A673 (cell line): ENCODE results near the gene SLC12A2. TPM values are rescaled to one million over a fixed set of nuclear protein-coding genes. Genes with fewer than 3 reads are reported as not detected.

Experiments used
- Bru-seq: library from RNA; stranded (reverse); fragments of 400-500 nt; gene quantifications from one replicate; lab custom pipeline; 2021; lab: Mats Ljungman, UMichigan
- BruChase-seq, 2 experiments: library from RNA; stranded (reverse); fragments of 400-500 nt; gene quantifications; one replicate each; lab custom pipeline; 2021; lab: Mats Ljungman, UMichigan
- BruUV-seq: library from RNA; stranded (reverse); fragments of 400-500 nt; replicated peaks from 2 replicates; lab custom pipeline; 2021; lab: Mats Ljungman, UMichigan
- CTCF ChIA-PET: fragments of 300-600 bp; sonication (Branson Sonifier 250); formaldehyde crosslinking; loops from one replicate; lab custom pipeline; 2022; ENCODE audit warnings: antibody characterized with exemption; lab: Charles Lee
- POLR2A ChIA-PET: fragments of 300-600 bp; sonication (Branson Sonifier 250); formaldehyde crosslinking; loops from one replicate; lab custom pipeline; 2022; ENCODE audit warnings: antibody characterized with exemption; ENCODE audit not compliant: low non-redundant PET; lab: Charles Lee
- DNase-seq: peaks from one replicate; pipeline ENCODE4 v3.0.0-alpha.2; 2015; ENCODE audit warnings: low spot score
- H3K27ac ChIP-seq: fragments of 200-600 bp; sonication (generic); 2 replicates; pipeline ENCODE4 v1.5.1; 2016; ENCODE audit warnings: mixed run types, low read depth, mild to moderate bottlenecking, mixed read lengths, antibody characterized with exemption, low read length; ENCODE audit not compliant: poor library complexity, severe bottlenecking
- H3K27me3 ChIP-seq: fragments of 200-600 bp; sonication (generic); replicated peaks from 2 replicates; pipeline ENCODE4 v1.6.1; 2017; ENCODE audit warnings: mixed run types, low read depth, mild to moderate bottlenecking, mixed read lengths, antibody characterized with exemption, low read length; ENCODE audit not compliant: insufficient read depth, poor library complexity
- H3K36me3 ChIP-seq: fragments of 200-600 bp; sonication (generic); 2 replicates; pipeline ENCODE4 v1.6.1; 2016; ENCODE audit warnings: mixed run types, mild to moderate bottlenecking, mixed read lengths, antibody characterized with exemption, low read length; ENCODE audit not compliant: insufficient read depth, poor library complexity, severe bottlenecking
- H3K4me1 ChIP-seq: fragments of 200-600 bp; sonication (generic); 2 replicates; pipeline ENCODE4 v1.6.1; 2017; ENCODE audit warnings: mixed run types, mild to moderate bottlenecking, mixed read lengths, antibody characterized with exemption, low read length; ENCODE audit not compliant: insufficient read depth, poor library complexity, severe bottlenecking
- H3K4me3 ChIP-seq: fragments of 200-600 bp; sonication (generic); 2 replicates; pipeline ENCODE4 v1.5.1; 2016; ENCODE audit warnings: low read depth, mixed run types, mild to moderate bottlenecking, mixed read lengths, low read length; ENCODE audit not compliant: poor library complexity, severe bottlenecking
- H3K9me3 ChIP-seq: fragments of 200-600 bp; sonication (generic); 2 replicates; pipeline ENCODE4 v1.6.1; 2016; ENCODE audit warnings: mixed run types, low read depth, mild to moderate bottlenecking, mixed read lengths, antibody characterized with exemption, low read length; ENCODE audit not compliant: poor library complexity, severe bottlenecking
- EZH2 ChIP-seq: fragments of 200-600 bp; sonication (generic); IDR thresholded peaks from 2 replicates; pipeline ENCODE4 v1.6.1; 2017; ENCODE audit warnings: borderline replicate concordance, low read depth, mild to moderate bottlenecking, mixed read lengths, antibody characterized with exemption, low read length; ENCODE audit not compliant: poor library complexity, severe bottlenecking
- intact Hi-C: fragments of 100-400 bp; cut with micrococcal nuclease; formaldehyde crosslinking; loops from one replicate; pipeline ENCODE4 v1.10.0; 2022; ENCODE audit not compliant: unreplicated experiment
- long read RNA-seq: library from polyadenylated mRNA; stranded (forward); transcript quantifications from one replicate; pipeline ENCODE4 v2.0.0, GENCODE V29; 2022
- total RNA-seq: library from RNA; stranded (reverse); gene quantifications from 2 replicates; pipeline ENCODE4 v1.2.3, GENCODE V29; 2021
- TF ChIP-seq, protein P1 (sequence below): fragments of 300-800, 200-600 bp; sonication (generic); conservative IDR thresholded peaks from 2 replicates; pipeline ENCODE4 v1.5.1; 2017; ENCODE audit warnings: low read depth, mild to moderate bottlenecking, antibody characterized with exemption, low read length, moderate library complexity, mixed read lengths

SLC12A2 gene
- 10.4 and 10.7 TPM in 2 replicates for total RNA-seq
- percentile 61 among the genes with signal in this experiment for Bru-seq, nascent RNA
- percentile 56 among the genes with signal in this experiment for BruChase-seq, experiment 1, labeled RNA remaining after a 2-hour chase
- percentile 59 among the genes with signal in this experiment for BruChase-seq, experiment 2, labeled RNA remaining after a 6-hour chase
- long read RNA-seq, full-length matches to known transcripts: 5 of 8 reads
- long read RNA-seq, partial matches to known transcripts: 3 of 8 reads
- long read RNA-seq, other reads (novel, unspliced or antisense): 0 of 8 reads

DNA sequence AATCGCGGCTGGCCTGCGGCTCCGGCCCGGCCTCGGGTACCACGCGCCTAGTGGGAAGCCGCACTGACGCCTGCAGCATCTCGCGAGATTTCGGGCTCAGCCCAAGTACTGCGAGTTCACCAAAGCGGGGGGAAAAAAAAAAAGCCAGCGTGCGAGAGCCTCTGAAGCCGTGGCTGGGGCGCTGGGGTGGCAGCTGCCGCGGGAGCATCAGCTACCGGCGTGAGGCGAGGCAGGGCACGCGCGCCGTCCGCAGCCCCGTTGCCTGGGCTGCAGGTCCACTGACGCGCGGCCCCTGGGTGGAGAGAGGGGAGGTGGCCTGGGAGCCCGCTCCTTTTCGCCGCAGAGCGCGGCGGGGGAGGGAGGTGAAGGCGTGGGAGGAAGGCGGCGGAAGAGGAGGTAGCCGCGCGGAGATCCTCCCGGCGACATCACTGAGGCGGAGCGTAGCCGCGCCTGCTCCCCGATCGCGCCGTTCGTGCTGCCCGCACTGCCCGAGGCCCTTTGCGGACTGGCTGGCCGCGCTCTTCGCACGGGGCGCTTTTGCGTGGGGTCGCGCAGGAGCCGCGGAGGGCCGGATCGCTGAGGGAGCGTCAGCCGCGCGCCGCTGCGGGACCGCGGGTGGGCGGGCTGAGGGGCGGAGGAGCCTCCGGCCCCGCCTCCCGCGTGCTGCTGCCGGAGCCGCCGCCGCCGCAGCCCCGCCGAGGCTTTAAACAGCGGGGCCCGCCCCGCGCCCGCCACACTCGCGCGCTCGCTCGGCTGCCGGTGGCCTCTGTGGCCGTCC lies at the start of gene SLC12A2:
Gene SLC12A2, plus strand, starts transcription at position 734 of the 778 bp plus-strand sequence. CDS start 189 bp downstream, outside the sequence.
- POLR2A ChIA-PET: interaction anchor here (0.6 kb wide), 1 partner anchor 236 kb away, joined by 4 read pairs; no protein-coding TSS in a partner anchor
- Histone ChIP-seq H3K36me3 (no peaks in the 10 kb centered on the region), H3K27me3 (peaks cover 31% of the 10 kb centered on the region), H3K27ac (peak within 1 kb of the TSS; percentile 75), H3K4me1 (no peaks in the 10 kb centered on the region), H3K4me3 (peak within 1 kb of the TSS; percentile 76), H3K9me3 (no peaks in the 10 kb centered on the region)
- BruUV-seq: no TSS peak
- DNase-seq: peak; percentile 93
- intact Hi-C loops: loop anchor here (1.0 kb wide), 1 partner anchor 519 kb away; no protein-coding TSS in a partner anchor
- CTCF ChIA-PET: no interaction called here
- no peak for TF ChIP-seq EZH2
- TF ChIP-seq, protein P1, sequence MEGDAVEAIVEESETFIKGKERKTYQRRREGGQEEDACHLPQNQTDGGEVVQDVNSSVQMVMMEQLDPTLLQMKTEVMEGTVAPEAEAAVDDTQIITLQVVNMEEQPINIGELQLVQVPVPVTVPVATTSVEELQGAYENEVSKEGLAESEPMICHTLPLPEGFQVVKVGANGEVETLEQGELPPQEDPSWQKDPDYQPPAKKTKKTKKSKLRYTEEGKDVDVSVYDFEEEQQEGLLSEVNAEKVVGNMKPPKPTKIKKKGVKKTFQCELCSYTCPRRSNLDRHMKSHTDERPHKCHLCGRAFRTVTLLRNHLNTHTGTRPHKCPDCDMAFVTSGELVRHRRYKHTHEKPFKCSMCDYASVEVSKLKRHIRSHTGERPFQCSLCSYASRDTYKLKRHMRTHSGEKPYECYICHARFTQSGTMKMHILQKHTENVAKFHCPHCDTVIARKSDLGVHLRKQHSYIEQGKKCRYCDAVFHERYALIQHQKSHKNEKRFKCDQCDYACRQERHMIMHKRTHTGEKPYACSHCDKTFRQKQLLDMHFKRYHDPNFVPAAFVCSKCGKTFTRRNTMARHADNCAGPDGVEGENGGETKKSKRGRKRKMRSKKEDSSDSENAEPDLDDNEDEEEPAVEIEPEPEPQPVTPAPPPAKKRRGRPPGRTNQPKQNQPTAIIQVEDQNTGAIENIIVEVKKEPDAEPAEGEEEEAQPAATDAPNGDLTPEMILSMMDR: no peak

DNA sequence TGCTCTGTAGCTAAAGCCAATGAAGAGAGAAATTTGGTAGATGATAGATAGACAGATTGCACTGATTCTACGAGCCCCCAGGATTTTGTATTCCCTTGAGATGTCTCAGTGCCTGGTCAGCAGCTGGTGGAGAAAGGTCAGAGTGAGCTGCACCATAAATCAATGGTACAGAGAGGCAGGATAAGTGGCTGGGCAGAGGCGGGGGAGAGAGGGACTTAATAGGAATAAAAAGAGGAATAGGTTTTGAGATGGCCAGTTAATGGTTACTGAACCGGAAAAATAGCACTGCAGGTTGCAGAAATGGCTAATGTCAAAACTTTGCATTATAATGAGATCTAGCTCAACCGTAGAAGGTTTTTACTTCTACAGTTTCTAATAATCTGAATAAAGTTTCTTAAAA lies 47.9 kb upstream of the SLC12A2 start:
- TF ChIP-seq, protein P1: no peak
- no peak for TF ChIP-seq EZH2
- POLR2A ChIA-PET: no interaction called here

DNA sequence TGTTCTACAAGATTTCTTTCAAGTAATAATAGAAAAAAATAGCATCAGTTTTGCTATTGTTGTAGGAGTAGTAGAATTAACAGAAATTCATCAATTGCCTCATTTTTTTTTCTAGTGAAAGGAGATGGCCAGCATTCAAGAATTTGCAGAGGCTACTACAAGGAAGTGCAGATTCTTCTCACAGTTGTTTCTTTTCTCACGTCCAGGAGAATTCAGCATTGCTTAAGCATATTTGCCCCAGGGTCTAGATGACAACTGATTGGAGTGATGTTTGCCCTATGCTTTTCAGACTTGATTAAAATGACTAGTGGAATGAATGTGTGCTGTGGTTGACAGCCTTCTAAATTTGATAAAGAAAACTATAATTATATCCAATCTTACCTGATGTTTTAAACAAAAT lies 46.6 kb upstream of the SLC12A2 start:
- Histone ChIP-seq H3K27ac (no peak overlapping the region), H3K27me3 (no peaks in the 10 kb centered on the region), H3K4me3 (no peak overlapping the region), H3K9me3 (no peaks in the 10 kb centered on the region), H3K36me3 (no peaks in the 10 kb centered on the region), H3K4me1 (no peaks in the 10 kb centered on the region)
- intact Hi-C loops: no loop called here
- ChIA-PET CTCF (no interaction called here), POLR2A (no interaction called here)
- TF ChIP-seq, protein P1: no peak
- TF ChIP-seq EZH2: no peak
- no peak for DNase-seq
- no TSS peak for BruUV-seq

More for the DNA sequence above, 47.9 kb upstream of the SLC12A2 start:
- H3K9me3 ChIP-seq: no peaks in the 10 kb centered on the region
- no peak overlapping the region for H3K27ac ChIP-seq
- no peak for DNase-seq
- H3K4me1 ChIP-seq: no peaks in the 10 kb centered on the region
- no peak overlapping the region for H3K4me3 ChIP-seq
- no peaks in the 10 kb centered on the region for H3K27me3 ChIP-seq
- CTCF ChIA-PET: no interaction called here
- BruUV-seq: no TSS peak
- intact Hi-C loops: no loop called here
- H3K36me3 ChIP-seq: no peaks in the 10 kb centered on the region
